K562 (cell line): ENCODE measurements around the gene PI4K2A. TPM values are rescaled to one million over a fixed set of nuclear protein-coding genes. Genes with fewer than 3 reads are reported as not detected.

Experiments used
- ATAC-seq: fragments of 200-7000 bp; cut with Tn5 transposase; 3 replicates; pipeline ENCODE4 v1.9.1; 2020; ENCODE audit warnings: moderate library complexity
- BruUV-seq: library from RNA; stranded (reverse); fragments of 400-500 nt; replicated peaks from 2 replicates; lab custom pipeline; 2021; lab: Mats Ljungman, UMichigan
- CTCF ChIA-PET: fragments of 300-600 bp; formaldehyde crosslinking; extraction: SDS; loops from one replicate; lab custom pipeline; 2021; ENCODE audit warnings: low intra/inter-chr PET ratio; lab: Yijun Ruan, JAX
- POLR2A ChIA-PET: fragments of 300-600, 350-650 bp; sonication (Branson Sonifier 250); formaldehyde crosslinking; extraction: SDS; loops from one replicate; lab custom pipeline; 2021; ENCODE audit warnings: antibody characterized with exemption, inconsistent platforms; lab: Yijun Ruan, JAX
- DNase-seq, 4 experiments: peaks; one replicate each; pipeline versions ENCODE4 v3.0.0 to v3.0.0-alpha.2; 2011 to 2018; ENCODE audit warnings: low spot score in 3 of 4, mixed read lengths in 3 of 4; ENCODE audit errors: extremely low read depth in 1 of 4
- FAIRE-seq: peaks from 2 replicates; lab custom pipeline; 2011; peaks lifted over from hg19 to GRCh38; lab: Jason Lieb, UNC
- H2AFZ ChIP-seq: 2 replicates; pipeline ENCODE4 v1.6.0; 2011; ENCODE audit warnings: low read depth, low read length, control low read depth, inconsistent platforms
- H3K27ac ChIP-seq: fragments of 200-600 bp; 3 replicates; pipeline ENCODE4 v1.8.0; 2011; ENCODE audit warnings: low read depth, mild to moderate bottlenecking, control low read depth, inconsistent platforms, low read length, moderate library complexity, mixed read lengths; ENCODE audit errors: extremely low read depth
- H3K27me3 ChIP-seq, 2 experiments: fragments of 300-600 bp in 1 of 2; 2 replicates in 1 of 2; 3 replicates in 1 of 2; pipeline versions ENCODE4 v1.6.0 to v1.8.0; 2011; ENCODE audit warnings: inconsistent platforms in 2 of 2, low read length in 2 of 2, mild to moderate bottlenecking in 1 of 2, mixed read lengths in 1 of 2, moderate library complexity in 1 of 2; ENCODE audit not compliant: control insufficient read depth in 2 of 2, insufficient read depth in 2 of 2
- H3K36me3 ChIP-seq: fragments of 300-600 bp; 3 replicates; pipeline ENCODE4 v1.8.0; 2011; ENCODE audit warnings: mild to moderate bottlenecking, low read length, inconsistent platforms; ENCODE audit not compliant: control insufficient read depth, insufficient read depth
- H3K4me1 ChIP-seq, 2 experiments: fragments of 200-600 bp in 1 of 2; replicated peaks in 1 of 2; 2 replicates in 1 of 2; 3 replicates in 1 of 2; pipeline versions ENCODE4 v1.5.1 to v1.8.0; 2011; ENCODE audit warnings: inconsistent platforms in 2 of 2, low read length in 2 of 2, mild to moderate bottlenecking in 1 of 2, mixed read lengths in 1 of 2, moderate library complexity in 1 of 2; ENCODE audit not compliant: control insufficient read depth in 2 of 2, insufficient read depth in 2 of 2
- H3K4me2 ChIP-seq: 2 replicates; pipeline ENCODE4 v1.6.1; 2011; ENCODE audit warnings: low read length, control low read depth, inconsistent platforms, mixed read lengths; ENCODE audit not compliant: insufficient read depth
- H3K4me3 ChIP-seq: fragments of 200-600 bp; sonication (generic), shearing (Covaris generic); 2 replicates; pipeline ENCODE4 v1.5.1; 2016; ENCODE audit warnings: control low read depth, inconsistent platforms
- H3K79me2 ChIP-seq: fragments of 200-600 bp; 3 replicates; pipeline ENCODE4 v1.8.0; 2011; ENCODE audit warnings: low read length, inconsistent platforms; ENCODE audit not compliant: control insufficient read depth, insufficient read depth
- H3K9ac ChIP-seq, 2 experiments: 2 replicates each; pipeline versions ENCODE4 v1.6.0 to v1.6.1; 2011; ENCODE audit warnings: low read depth in 2 of 2, low read length in 2 of 2, control low read depth in 1 of 2, inconsistent platforms in 1 of 2, mild to moderate bottlenecking in 1 of 2, mixed read lengths in 1 of 2; ENCODE audit not compliant: insufficient read depth in 1 of 2
- H3K9me1 ChIP-seq: one replicate; pipeline ENCODE4 v1.6.0; 2011; ENCODE audit warnings: inconsistent platforms, mild to moderate bottlenecking, low read length, moderate library complexity; ENCODE audit not compliant: control insufficient read depth, insufficient read depth
- H3K9me3 ChIP-seq: replicated peaks from 2 replicates; pipeline ENCODE4 v1.5.1; 2011; ENCODE audit warnings: low read depth, low read length, inconsistent platforms; ENCODE audit not compliant: control insufficient read depth, insufficient read depth
- H4K20me1 ChIP-seq: replicated peaks from 2 replicates; pipeline ENCODE4 v1.6.1; 2011; ENCODE audit warnings: low read length, inconsistent platforms, mixed read lengths; ENCODE audit not compliant: control insufficient read depth, insufficient read depth
- ARNT ChIP-seq, 2 experiments: fragments of 450-650 bp; IDR thresholded peaks; 2 replicates each; pipeline ENCODE4 v1.6.1; 2016; ENCODE audit warnings: mild to moderate bottlenecking in 1 of 2
- ATF1 ChIP-seq, 2 experiments: fragments of 450-650 bp in 1 of 2; IDR thresholded peaks; 2 replicates each; pipeline ENCODE4 v1.6.1; 2016; ENCODE audit warnings: missing compliant biosample characterization in 1 of 2, missing genetic modification characterization in 1 of 2
- ELF1 ChIP-seq: fragments of 200-800 bp; sonication (Bioruptor generic); IDR thresholded peaks from 2 replicates; pipeline ENCODE4 v1.6.1; 2016; ENCODE audit warnings: missing genetic modification characterization, missing compliant biosample characterization
- ESRRB ChIP-seq: fragments of 250-450 bp; sonication (Bioruptor Pico); IDR thresholded peaks from 2 replicates; pipeline ENCODE4 v1.5.0; 2020; ENCODE audit warnings: mild to moderate bottlenecking, moderate library complexity, borderline replicate concordance
- GMEB1 ChIP-seq: fragments of 250-450 bp; sonication (Bioruptor Pico); IDR thresholded peaks from 2 replicates; pipeline ENCODE4 v1.4.0; 2020; ENCODE audit warnings: mild to moderate bottlenecking
- HDAC2 ChIP-seq: fragments of 450-650 bp; IDR thresholded peaks from 2 replicates; pipeline ENCODE4 v1.6.1; 2016; ENCODE audit warnings: mild to moderate bottlenecking
- HSF4 ChIP-seq: fragments of 250-450 bp; sonication (Bioruptor Pico); IDR thresholded peaks from 2 replicates; pipeline ENCODE4 v2.1.2; 2022; ENCODE audit warnings: mild to moderate bottlenecking, moderate library complexity, borderline replicate concordance
- MEIS2 ChIP-seq: fragments of 450-650 bp; IDR thresholded peaks from 2 replicates; pipeline ENCODE4 v1.6.1; 2014; ENCODE audit warnings: mild to moderate bottlenecking; ENCODE audit not compliant: partially characterized antibody
- NFYB ChIP-seq: IDR thresholded peaks from 2 replicates; pipeline ENCODE4 v1.6.1; 2011; ENCODE audit warnings: mild to moderate bottlenecking, moderate library complexity; ENCODE audit not compliant: insufficient read length; ENCODE audit errors: extremely low read depth
- POLR3G ChIP-seq: IDR thresholded peaks from 2 replicates; pipeline ENCODE4 v1.6.1; 2011; ENCODE audit not compliant: insufficient read length, insufficient replicate concordance; ENCODE audit errors: extremely low read depth
- PPARD ChIP-seq: fragments of 250-450 bp; sonication (Bioruptor Pico); IDR thresholded peaks from 2 replicates; pipeline ENCODE4 v1.8.0; 2022; ENCODE audit warnings: inconsistent platforms, mild to moderate bottlenecking, moderate library complexity
- PTBP1 ChIP-seq: fragments of 200-400 bp; formaldehyde crosslinking; IDR thresholded peaks from 2 replicates; pipeline ENCODE4 v1.6.1; 2017; ENCODE audit warnings: low read depth, low read length
- SRF ChIP-seq, 2 experiments: fragments of 250-450, 450-650 bp in 1 of 2; sonication (Bioruptor Pico) in 1 of 2; sonication (generic) in 1 of 2; formaldehyde crosslinking; IDR thresholded peaks; 2 replicates each; pipeline versions ENCODE4 v1.5.0 to v1.5.1; 2020 to 2022; ENCODE audit warnings: mild to moderate bottlenecking in 1 of 2, missing genetic modification reagents in 1 of 2
- THAP12 ChIP-seq: fragments of 250-450 bp; sonication (Bioruptor Pico); IDR thresholded peaks from 2 replicates; pipeline ENCODE4 v1.9.0; 2021; ENCODE audit warnings: mild to moderate bottlenecking, inconsistent platforms
- ZBTB1 ChIP-seq: sonication (generic); formaldehyde crosslinking; IDR thresholded peaks from 2 replicates; pipeline ENCODE4 v1.8.1; 2023; ENCODE audit warnings: missing genetic modification reagents, low read depth, mild to moderate bottlenecking, borderline replicate concordance
- ZNF121 ChIP-seq: sonication (generic); formaldehyde crosslinking; conservative IDR thresholded peaks from 2 replicates; pipeline ENCODE4 v1.8.0; 2022; ENCODE audit warnings: missing genetic modification reagents
- ZNF431 ChIP-seq: sonication (generic); formaldehyde crosslinking; IDR thresholded peaks from 2 replicates; pipeline ENCODE4 v1.8.0; 2022; ENCODE audit warnings: mild to moderate bottlenecking, missing genetic modification reagents
- ZNF511 ChIP-seq: sonication (generic); formaldehyde crosslinking; IDR thresholded peaks from 2 replicates; pipeline ENCODE4 v1.8.0; 2022; ENCODE audit warnings: mild to moderate bottlenecking, missing genetic modification reagents
- WGBS: fragments of 100-300 bp; shearing (Covaris generic); methylation state at CpG from one replicate; pipeline ENCODE4 v1.1.6; 2016; ENCODE audit warnings: low coverage, mixed read lengths; ENCODE audit not compliant: insufficient coverage; ENCODE audit errors: missing lambda C conversion rate; 5-methylcytosine and 5-hydroxymethylcytosine counted together
- in situ Hi-C: fragments of 300-500 bp; cut with MboI; formaldehyde crosslinking; loops from 4 replicates; pipeline ENCODE4 v1.15.0; 2018; ENCODE audit warnings: inconsistent platforms, mixed read lengths
- intact Hi-C: fragments of 100-400 bp; cut with micrococcal nuclease; formaldehyde crosslinking; loops from 2 replicates; pipeline ENCODE4 v1.14.2; 2022
- polyA plus RNA-seq, 8 experiments: library from polyadenylated mRNA; depleted of rRNA in 4 of 8; stranded (reverse) in 5 of 8; unstranded in 3 of 8; fragments of >200 nt; fragmentation: Nextera tagmentation in 2 of 8; fragmentation: Illumina TruSeq in 1 of 8; extraction: Ambion mirVana in 2 of 8; extraction: Trizol in 1 of 8; gene quantifications; 2 replicates each; pipeline versions ENCODE4 v1.2.1 to v1.2.3, GENCODE V29; 2011 to 2014; ENCODE audit warnings: inconsistent platforms in 1 of 8, missing spikeins in 1 of 8
- total RNA-seq, 7 experiments: library from RNA; depleted of rRNA in 6 of 7; stranded (reverse); fragments of >200 nt in 6 of 7; fragmentation: Illumina TruSeq in 2 of 7; extraction: Trizol in 2 of 7; gene quantifications; 2 replicates each; pipeline versions ENCODE4 v1.2.1 to v1.2.3, GENCODE V29; 2011 to 2021; ENCODE audit warnings: low replicate concordance in 1 of 7
- TF ChIP-seq, protein P1 (sequence below): sonication (generic); formaldehyde crosslinking; IDR thresholded peaks from 2 replicates; pipeline ENCODE4 v1.5.0; 2020; ENCODE audit warnings: missing genetic modification reagents

PI4K2A gene
- total and polyA plus RNA-seq, 9 of the 15 experiments (the other 6 are each of a cell fraction or from before 2014, with no cell fraction given) = 4.4 to 28.4 (median 16.5) TPM

GRCh38 chr10:97607095-97607636 is 33.3 kb upstream of the PI4K2A start:
- in situ Hi-C loops = no loop called here
- no peaks in the 10 kb centered on the region for H3K9me3 ChIP-seq
- no peak overlapping the region for H3K4me3 ChIP-seq
- H3K4me2 ChIP-seq = no peak overlapping the region
- no peaks in the 10 kb centered on the region for H3K79me2 ChIP-seq
- no TSS peak for BruUV-seq
- H3K36me3 ChIP-seq = no peaks in the 10 kb centered on the region
- ATAC-seq (no peak), DNase-seq (no peak), FAIRE-seq (no peak)
- intact Hi-C loops = no loop called here
- H2AFZ ChIP-seq = no peak overlapping the region
- H3K9me1 ChIP-seq = no peaks in the 10 kb centered on the region
- CTCF ChIA-PET = no interaction called here
- peaks cover 0 to 5% of the 10 kb centered on the region in 2 experiments; a peak in 2 of 5 replicates for H3K4me1 ChIP-seq
- H3K27me3 ChIP-seq = no peaks in the 10 kb centered on the region
- WGBS = 64% methylated on average over 5 of the region's 5 CpGs
- no peaks in the 10 kb centered on the region for H4K20me1 ChIP-seq
- no peak overlapping the region for H3K27ac ChIP-seq
- peak overlapping the region in 1 of 2 experiments; percentile 35; a peak in 1 of 4 replicates for H3K9ac ChIP-seq
- POLR2A ChIA-PET = no interaction called here
- no peak for TF ChIP-seq NFYB
- no peak for TF ChIP-seq PTBP1
- no peak for TF ChIP-seq HDAC2
- TF ChIP-seq ZBTB1 (CRISPR knock-in tag) = no peak
- TF ChIP-seq ZNF431 = no peak
- TF ChIP-seq ATF1 (CRISPR knock-in tag; IDR thresholded peaks at IDR 0.05) = no peak
- TF ChIP-seq ATF1 (tag; IDR thresholded peaks at IDR 0.05) = no peak
- no peak for TF ChIP-seq PPARD (CRISPR knock-in tag)
- TF ChIP-seq ZNF511 = no peak
- no peak for TF ChIP-seq THAP12
- TF ChIP-seq POLR3G = no peak
- no peak for TF ChIP-seq MEIS2
- TF ChIP-seq ZNF121 (CRISPR knock-in tag) = no peak
- no peak for TF ChIP-seq SRF (CRISPR knock-in tag; IDR thresholded peaks at IDR 0.05)
- no peak for TF ChIP-seq ARNT (IDR thresholded peaks at IDR 0.05)
- TF ChIP-seq GMEB1 (CRISPR knock-in tag) = no peak
- TF ChIP-seq ELF1 (tag) = no peak
- TF ChIP-seq HSF4 (CRISPR knock-in tag) = no peak
- TF ChIP-seq, protein P1, sequence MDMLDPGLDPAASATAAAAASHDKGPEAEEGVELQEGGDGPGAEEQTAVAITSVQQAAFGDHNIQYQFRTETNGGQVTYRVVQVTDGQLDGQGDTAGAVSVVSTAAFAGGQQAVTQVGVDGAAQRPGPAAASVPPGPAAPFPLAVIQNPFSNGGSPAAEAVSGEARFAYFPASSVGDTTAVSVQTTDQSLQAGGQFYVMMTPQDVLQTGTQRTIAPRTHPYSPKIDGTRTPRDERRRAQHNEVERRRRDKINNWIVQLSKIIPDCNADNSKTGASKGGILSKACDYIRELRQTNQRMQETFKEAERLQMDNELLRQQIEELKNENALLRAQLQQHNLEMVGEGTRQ (CRISPR knock-in tag) = no peak
- no peak for TF ChIP-seq ESRRB
